ENCODE data around the gene KIFC1. TPM values are rescaled to one million over a fixed set of nuclear protein-coding genes. Genes with fewer than 3 reads are reported as not detected.

KIFC1 gene
- total and polyA plus RNA-seq, 9 of the 15 experiments (the other 6 are each of a cell fraction or from before 2014, with no cell fraction given): 1.3 to 95.2 (median 76.9) TPM

GRCh38 chr6:33417903-33418689 lies 26.5 kb downstream of the KIFC1 start, which contains the start of gene CUTA (continued):
- TF ChIP-seq KHSRP (IDR thresholded peaks at IDR 0.05) (no peak), TFE3 (CRISPR knock-in tag; IDR thresholded peaks at IDR 0.05) (peak; percentile 98), HDAC6 (IDR thresholded peaks at IDR 0.05; ENCODE audit: low read depth, low read length) (no peak), JUND (IDR thresholded peaks at IDR 0.05; ENCODE audit: borderline replicate concordance, low read depth, low read length) (peak; percentile 76; the same call in 1 of the 2 replicates), JUND (tag; IDR thresholded peaks at IDR 0.05; ENCODE audit: borderline replicate concordance, low read depth, low read length) (peak; percentile 39; the same call in 1 of the 3 replicates), ZNF79 (CRISPR knock-in tag; IDR thresholded peaks at IDR 0.05; ENCODE audit: low read depth) (no peak), GATAD2B (IDR thresholded peaks at IDR 0.05; ENCODE audit: borderline replicate concordance) (no peak; the same call in 1 of the 2 replicates), ARID3B (CRISPR knock-in tag; IDR thresholded peaks at IDR 0.05; ENCODE audit: borderline replicate concordance) (no peak), GTF2B (IDR thresholded peaks at IDR 0.05; ENCODE audit: extremely low read depth, insufficient read length) (no peak), HOXB6 (CRISPR knock-in tag; IDR thresholded peaks at IDR 0.05; ENCODE audit: borderline replicate concordance) (no peak; the same call in 1 of the 2 replicates), MAFF (IDR thresholded peaks at IDR 0.05; ENCODE audit: low read length) (no peak), ZNF586 (CRISPR knock-in tag; conservative IDR thresholded peaks at IDR 0.05) (no peak), NFIX (CRISPR knock-in tag; IDR thresholded peaks at IDR 0.05; ENCODE audit: low read depth) (no peak), ZNF57 (CRISPR knock-in tag; IDR thresholded peaks at IDR 0.05) (no peak), ZNF655 (CRISPR knock-in tag; IDR thresholded peaks at IDR 0.05) (no peak), BCOR (IDR thresholded peaks at IDR 0.05) (no peak), TRIM24 (IDR thresholded peaks at IDR 0.05) (no peak; a peak in 1 of 4 replicates), BDP1 (IDR thresholded peaks at IDR 0.05; ENCODE audit: insufficient read depth, insufficient read length) (no peak), FUS (optimal IDR thresholded peaks at IDR 0.05; ENCODE audit: low read depth, low read length) (no peak), PHB (CRISPR knock-in tag; IDR thresholded peaks at IDR 0.05) (peak; percentile 66; the same call in 1 of the 2 replicates), ZNF121 (CRISPR knock-in tag; conservative IDR thresholded peaks at IDR 0.05) (no peak), HLTF (IDR thresholded peaks at IDR 0.05) (no peak), PATZ1 (CRISPR knock-in tag; IDR thresholded peaks at IDR 0.05; ENCODE audit: borderline replicate concordance) (no peak)
